Cardiac muscle cell (in vitro differentiated cells and primary cell): ENCODE measurements around the gene RBM20. TPM values are rescaled to one million over a fixed set of nuclear protein-coding genes. Genes with fewer than 3 reads are reported as not detected.

Experiments used
- DNase-seq, 2 donors: peaks; one replicate each; pipeline versions ENCODE4 v3.0.0 to v3.0.0-alpha.2; 2010 to 2017; ENCODE audit warnings: low read depth in 1 of 2, low spot score in 1 of 2
- H3K27ac ChIP-seq: fragments of 200-600 bp; sonication (generic); 2 replicates; pipeline ENCODE4 v1.5.1; 2016
- H3K27me3 ChIP-seq: fragments of 200-600 bp; sonication (generic); 2 replicates; pipeline ENCODE4 v1.6.0; 2016; ENCODE audit warnings: control low read depth
- H3K36me3 ChIP-seq: fragments of 200-600 bp; sonication (generic); 2 replicates; pipeline ENCODE4 v1.5.1; 2016; ENCODE audit warnings: control low read depth
- H3K4me1 ChIP-seq: fragments of 200-600 bp; sonication (generic); 2 replicates; pipeline ENCODE4 v1.8.1; 2017; ENCODE audit warnings: low read depth, mild to moderate bottlenecking, mixed run types
- H3K4me3 ChIP-seq: fragments of 200-600 bp; sonication (generic); 2 replicates; pipeline ENCODE4 v1.5.1; 2016; ENCODE audit warnings: mild to moderate bottlenecking
- H3K9me3 ChIP-seq: fragments of 200-600 bp; sonication (generic); 2 replicates; pipeline ENCODE4 v1.5.1; 2017; ENCODE audit warnings: low read depth, mild to moderate bottlenecking, control low read depth
- CTCF ChIP-seq: IDR thresholded peaks from 2 replicates; pipeline ENCODE4 v1.5.1; 2012; ENCODE audit warnings: low read depth, mild to moderate bottlenecking, low read length
- polyA plus RNA-seq: library from polyadenylated mRNA; unstranded; fragments of >200 nt; fragmentation: Nextera tagmentation; extraction: Ambion mirVana; gene quantifications from 2 replicates; pipeline ENCODE4 v1.2.1, GENCODE V29; 2016
- total RNA-seq: library from RNA; depleted of rRNA; stranded (reverse); fragments of >200 nt; gene quantifications from 2 replicates; pipeline ENCODE4 v1.2.3, GENCODE V29; 2016

Gene RBM20
- total and polyA plus RNA-seq, 2 experiments from 2014 or later, result 19.2 to 28.5 TPM

- Histone ChIP-seq H3K36me3 (no peaks in the 10 kb centered on the region), H3K27ac (no peak overlapping the region), H3K9me3 (no peaks in the 10 kb centered on the region), H3K4me1 (peaks cover 53% of the 10 kb centered on the region), H3K4me3 (no peak overlapping the region), H3K27me3 (no peaks in the 10 kb centered on the region)
- DNase-seq, result no peak
- no peak for TF ChIP-seq CTCF
These were observed 4.7 kb downstream of the RBM20 start for GRCh38 chr10:110648692-110649346.

GRCh38 chr10:110649347-110650264 lies 5.5 kb downstream of the RBM20 start:
- Histone ChIP-seq H3K9me3 (no peaks in the 10 kb centered on the region), H3K4me1 (peaks cover 53% of the 10 kb centered on the region), H3K4me3 (no peak overlapping the region), H3K27me3 (no peaks in the 10 kb centered on the region), H3K36me3 (no peaks in the 10 kb centered on the region), H3K27ac (no peak overlapping the region)
- DNase-seq, result no peak
- no peak for TF ChIP-seq CTCF

- no peak overlapping the region for H3K27ac ChIP-seq
- no peaks in the 10 kb centered on the region for H3K27me3 ChIP-seq
- no peaks in the 10 kb centered on the region for H3K9me3 ChIP-seq
- H3K4me3 ChIP-seq, result no peak overlapping the region
- no peaks in the 10 kb centered on the region for H3K36me3 ChIP-seq
- no peak for TF ChIP-seq CTCF
- H3K4me1 ChIP-seq, result peaks cover 50% of the 10 kb centered on the region
- no peak for DNase-seq
These were observed 6.1 kb downstream of the RBM20 start for GRCh38 chr10:110650265-110650668.

- no peak for TF ChIP-seq CTCF
These were observed 7.2 kb downstream of the RBM20 start for GRCh38 chr10:110651044-110651958.

GRCh38 chr10:110652475-110653118 lies 8.5 kb downstream of the RBM20 start:
- Histone ChIP-seq H3K27ac (no peak overlapping the region), H3K4me3 (no peak overlapping the region), H3K9me3 (no peaks in the 10 kb centered on the region), H3K4me1 (peaks cover 38% of the 10 kb centered on the region), H3K36me3 (no peaks in the 10 kb centered on the region), H3K27me3 (no peaks in the 10 kb centered on the region)
- DNase-seq, result no peak
- TF ChIP-seq CTCF, result no peak

More at GRCh38 chr10:110651044-110651958, 7.2 kb downstream of the RBM20 start:
- H3K9me3 ChIP-seq, result no peaks in the 10 kb centered on the region
- H3K27ac ChIP-seq, result no peak overlapping the region
- no peak overlapping the region for H3K4me3 ChIP-seq
- no peaks in the 10 kb centered on the region for H3K36me3 ChIP-seq
- peaks cover 45% of the 10 kb centered on the region for H3K4me1 ChIP-seq
- H3K27me3 ChIP-seq, result no peaks in the 10 kb centered on the region
- DNase-seq, result no peak
